8988T (cell line): ENCODE results near the gene CLCN4.

Experiments
- DNase-seq: peaks from one replicate; pipeline ENCODE4 v3.0.0; 2011

Gene CLCN4

DNA sequence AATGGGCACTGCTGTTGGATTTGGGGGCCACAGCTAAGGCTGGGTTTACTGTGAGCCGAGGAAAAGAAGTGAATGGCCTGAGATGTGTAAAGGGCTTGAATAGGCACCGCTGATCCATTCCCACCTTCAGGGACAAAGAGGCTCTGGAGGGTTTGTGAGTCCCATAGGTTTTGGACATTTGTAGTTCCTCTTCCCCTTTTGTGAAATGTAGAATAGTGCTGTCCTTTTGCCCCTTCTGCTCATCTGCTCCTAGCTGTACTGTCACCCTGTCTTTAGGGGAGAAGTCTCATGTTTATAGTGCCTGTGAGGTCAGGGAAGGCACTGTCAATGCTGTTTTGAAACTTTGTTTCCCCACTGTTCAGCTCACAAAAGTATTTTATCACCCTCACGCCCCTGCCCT lies 26.4 kb upstream of the CLCN4 start:
- no peak for DNase-seq

DNA sequence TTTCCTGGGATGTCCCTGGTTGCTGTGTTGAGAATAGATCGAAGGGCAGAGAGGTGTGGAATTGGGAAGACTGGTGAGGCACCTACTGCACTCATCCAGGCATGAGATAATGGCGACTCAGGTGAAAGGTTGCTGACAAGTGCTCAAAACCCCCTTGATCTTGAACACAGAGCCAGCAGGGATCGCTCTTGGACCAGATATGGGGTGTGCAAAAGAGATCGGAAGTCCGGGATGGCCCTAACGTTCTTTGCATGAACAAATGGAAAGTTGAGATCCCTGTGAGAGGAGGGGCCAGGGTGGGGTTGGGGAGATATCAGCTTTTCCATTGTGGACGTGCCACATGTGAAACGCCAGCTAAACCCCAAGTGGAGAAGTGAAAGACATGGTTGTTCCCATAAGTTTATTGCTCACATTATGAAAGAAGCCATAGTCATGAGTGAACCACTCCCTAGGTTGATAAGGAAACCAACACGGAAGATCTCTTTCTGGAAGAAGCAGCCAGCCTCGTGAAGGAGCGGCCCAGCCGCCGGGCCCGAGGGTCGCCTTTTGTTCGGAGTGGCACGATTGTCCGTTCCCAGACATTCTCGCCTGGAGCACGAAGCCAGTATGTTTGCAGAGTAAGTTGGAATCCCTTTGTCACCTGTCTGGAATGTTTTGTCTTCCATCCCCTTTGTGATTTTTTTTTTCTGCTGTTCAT lies 22.6 kb upstream of the CLCN4 start:
- no peak for DNase-seq

DNA sequence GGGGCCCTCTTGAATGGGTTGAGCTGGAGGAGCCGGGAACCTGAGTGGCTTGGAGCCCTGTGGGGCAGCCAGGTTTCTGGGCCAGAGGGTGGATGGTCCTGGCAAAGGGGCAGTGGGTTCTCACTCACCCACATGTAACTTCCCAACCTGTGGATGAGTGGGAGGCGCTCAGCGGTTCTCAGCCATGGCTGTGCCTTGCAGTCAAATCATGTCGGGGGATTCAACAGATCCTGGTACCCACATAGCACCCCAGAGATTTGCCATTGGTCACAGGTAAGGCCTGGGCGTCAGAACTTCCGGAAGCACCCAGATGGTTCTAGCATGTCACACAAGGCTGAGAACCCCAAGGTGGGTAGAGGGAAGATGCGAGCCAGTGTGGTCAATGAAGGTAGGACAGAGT lies 21.9 kb upstream of the CLCN4 start:
- no peak for DNase-seq

DNA sequence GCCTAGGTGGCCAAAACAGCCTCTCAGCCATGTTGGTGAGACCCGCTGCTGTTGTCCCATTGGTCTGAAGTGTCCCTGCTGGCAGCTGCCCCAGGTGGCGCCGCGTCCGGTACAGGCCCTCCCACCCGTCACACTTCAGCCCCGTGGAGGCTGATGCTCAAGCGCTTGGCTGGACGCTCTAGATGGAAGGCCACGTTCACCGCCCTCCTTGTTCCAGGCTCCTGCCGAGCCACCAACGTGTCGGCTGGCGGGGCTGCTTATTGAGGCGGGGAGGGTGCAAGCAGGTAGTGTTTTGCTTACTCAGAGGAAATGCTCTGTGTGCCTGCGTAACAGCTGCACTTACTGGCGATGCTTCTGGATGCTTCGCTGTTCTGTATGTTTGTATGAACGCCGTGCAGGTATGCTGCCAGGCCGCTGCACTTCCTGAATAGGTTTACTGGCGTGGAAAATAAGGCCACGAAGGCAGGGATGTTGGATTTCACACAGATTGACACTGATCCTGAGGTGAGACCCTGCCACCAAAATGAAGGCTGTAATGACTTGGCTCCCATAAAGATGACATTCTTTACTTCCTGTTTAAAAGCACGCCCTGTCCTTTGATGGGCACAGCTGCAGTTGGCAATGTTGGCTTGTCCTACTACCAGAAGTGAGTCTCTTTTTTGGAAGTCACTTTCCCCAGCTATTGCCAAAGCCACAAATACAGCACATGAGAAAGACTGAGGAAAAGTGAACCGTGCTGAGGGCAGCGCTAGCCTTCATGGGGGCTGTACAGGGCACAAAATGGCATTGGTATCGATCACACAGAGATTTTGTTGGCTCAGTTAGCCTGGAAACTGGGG lies 21.0 kb upstream of the CLCN4 start:
- DNase-seq: no peak

DNA sequence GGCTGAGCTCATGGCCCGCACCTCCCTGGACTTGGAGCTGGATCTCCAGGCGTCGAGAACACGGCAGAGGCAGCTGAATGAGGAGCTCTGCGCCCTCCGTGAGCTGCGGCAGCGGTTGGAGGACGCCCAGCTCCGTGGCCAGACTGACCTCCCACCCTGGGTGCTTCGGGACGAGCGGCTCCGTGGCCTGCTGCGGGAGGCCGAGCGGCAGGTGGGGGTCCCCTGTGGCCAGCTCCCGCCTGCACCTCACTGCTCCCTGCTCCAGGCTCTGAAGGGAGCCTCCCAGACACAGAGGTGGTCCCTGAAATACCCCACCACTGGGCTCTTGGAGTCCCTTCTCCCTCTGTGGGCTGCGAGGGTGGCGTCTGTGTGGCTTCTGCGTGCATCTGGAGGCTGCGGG lies 18.0 kb upstream of the CLCN4 start:
- DNase-seq: no peak

DNA sequence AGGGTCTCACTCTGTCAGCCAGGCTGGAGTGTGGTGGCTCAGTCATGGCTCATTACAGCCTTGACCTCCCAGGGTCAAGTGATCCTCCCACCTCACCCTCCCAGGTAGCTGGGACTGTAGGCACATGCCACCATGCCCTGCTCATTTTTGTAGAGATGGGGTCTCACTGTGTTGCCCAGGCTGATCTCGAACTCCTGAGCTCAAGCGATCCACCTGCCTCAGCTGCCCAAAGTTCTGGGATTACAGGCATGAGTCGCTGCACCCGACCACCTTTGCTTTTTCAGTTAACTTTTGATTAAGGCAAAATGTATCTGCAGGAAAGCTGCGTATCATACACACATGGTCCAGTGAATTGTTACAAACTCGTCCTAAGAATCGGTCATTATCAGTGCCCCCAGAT lies 16.5 kb upstream of the CLCN4 start:
- no peak for DNase-seq

DNA sequence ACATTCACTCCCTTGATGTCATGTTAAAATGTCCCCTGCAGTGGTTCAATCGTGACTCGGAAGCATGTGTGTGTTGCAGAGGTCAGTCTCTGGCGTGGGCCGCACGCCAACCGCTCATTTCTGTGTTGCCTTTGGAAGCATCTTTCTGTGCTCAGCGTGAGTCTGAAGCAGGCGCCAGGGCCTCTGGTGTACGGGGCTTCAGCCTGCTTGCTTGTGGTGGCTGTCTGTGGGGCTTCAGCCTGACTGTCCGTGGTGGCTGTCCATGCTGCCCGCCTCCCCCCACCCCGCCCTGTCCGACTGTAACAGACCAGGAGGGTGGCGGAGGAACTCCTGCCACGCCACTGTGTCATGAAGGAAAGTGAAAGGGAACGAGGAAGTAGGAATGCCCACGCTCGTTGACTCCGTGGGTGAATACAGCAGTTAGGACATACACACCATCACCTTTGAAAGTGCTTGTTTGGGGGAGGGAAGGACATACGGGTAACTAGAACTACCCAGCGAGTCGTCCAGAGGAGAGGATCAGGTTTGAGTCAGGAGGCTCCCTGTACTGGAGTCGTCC lies 14.7 kb upstream of the CLCN4 start:
- no peak for DNase-seq

DNA sequence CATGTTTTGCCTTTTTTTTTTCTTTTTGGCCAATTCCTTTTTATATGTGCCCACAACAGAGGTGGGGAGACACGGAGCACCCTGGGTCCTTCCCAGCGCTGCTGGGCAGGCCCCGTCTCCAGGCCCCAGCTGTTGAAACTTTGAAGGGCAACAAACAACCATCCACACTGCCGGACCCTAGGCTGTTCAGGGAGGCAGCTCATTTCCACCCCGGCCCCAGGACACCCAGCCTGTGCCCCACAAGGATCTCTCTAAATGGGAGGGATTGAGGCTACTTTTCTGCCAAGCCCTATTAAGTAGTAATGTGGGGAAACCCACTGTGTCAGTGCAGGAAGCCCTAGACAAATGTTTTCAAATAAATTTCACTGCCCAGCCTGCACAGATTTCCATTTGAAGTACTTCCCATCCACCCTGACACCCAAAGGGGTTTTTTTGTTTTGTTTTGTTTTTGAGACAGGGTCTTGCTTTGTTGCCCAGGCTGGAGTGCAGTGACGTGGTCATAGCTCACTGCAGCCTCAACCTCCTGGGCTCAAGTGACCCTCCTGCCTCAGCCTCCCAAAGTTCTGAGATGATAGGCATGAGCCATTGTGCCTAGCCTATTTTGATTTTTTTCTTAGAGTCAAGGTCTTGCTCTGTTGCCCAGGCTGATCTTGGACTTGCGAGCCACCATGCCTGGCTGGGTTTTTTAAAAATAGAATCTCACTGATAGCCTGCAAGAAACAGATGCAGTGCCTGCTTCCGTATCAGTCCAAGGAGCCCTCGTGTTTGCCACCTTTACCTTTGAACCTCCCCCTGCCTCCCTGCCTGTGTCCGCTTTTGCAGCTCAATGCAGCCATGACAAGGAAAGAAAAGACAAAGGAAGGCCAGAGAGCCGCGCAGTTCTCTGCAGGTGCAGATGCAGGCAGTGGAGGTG lies 13.4 kb upstream of the CLCN4 start:
- no peak for DNase-seq

DNA sequence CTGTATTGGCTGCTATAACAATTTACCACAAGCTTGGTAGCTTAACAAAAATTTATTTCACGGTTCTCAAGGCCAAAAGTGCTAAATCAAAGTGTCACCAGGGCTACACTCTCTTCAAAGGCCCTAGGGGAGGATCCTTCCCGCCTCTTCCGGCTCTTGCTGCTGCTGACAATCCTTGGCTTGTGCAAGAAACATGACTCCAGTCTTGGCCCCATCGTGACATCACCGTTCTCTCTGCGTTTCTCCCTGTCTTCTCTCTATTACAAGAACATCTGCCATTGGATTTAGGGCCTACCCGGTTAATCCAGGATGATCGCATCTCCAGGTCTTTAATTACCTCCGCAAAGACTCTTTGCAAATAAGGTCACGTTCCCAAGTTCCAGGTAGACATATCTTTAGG lies 10.4 kb upstream of the CLCN4 start:
- DNase-seq: no peak

DNA sequence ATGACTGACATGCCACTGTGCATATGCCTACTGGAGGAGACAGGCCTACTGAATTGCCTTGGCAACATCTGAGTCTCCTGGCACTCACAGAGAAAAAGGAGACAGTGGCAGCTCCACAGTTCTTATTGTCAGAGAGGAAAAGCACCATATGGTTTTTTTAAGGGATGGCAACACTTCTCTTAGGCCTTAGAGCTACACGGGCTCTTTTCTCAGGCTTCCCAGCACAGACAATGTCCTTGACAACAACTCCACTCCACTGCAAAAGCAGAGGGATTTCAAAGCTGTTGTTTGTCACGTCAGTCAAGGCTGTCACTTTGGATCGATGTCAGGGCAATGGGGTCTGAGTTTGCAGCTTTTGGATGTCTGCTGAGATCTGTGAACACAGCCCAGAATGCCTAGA lies 4.7 kb upstream of the CLCN4 start:
- no peak for DNase-seq

DNA sequence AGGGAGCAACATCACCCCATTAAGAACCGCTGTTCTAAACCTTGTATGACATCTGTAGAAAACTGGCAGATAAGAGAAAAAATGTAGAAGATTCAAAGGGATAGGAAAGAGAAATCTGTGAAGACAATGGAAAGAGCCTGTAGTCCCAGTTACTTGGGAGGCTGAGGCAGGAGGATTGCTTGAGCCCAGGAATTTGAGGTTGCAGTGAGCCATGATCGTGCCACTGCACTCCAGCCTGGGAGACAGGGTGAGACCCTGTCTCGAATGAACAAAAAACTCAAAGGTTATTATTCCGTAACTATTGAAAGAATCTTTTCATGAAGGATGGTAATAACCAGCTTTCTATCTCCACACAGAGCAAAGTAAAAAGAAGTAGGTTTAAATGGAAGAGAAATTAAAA lies 1.6 kb upstream of the CLCN4 start:
- DNase-seq: no peak

DNA sequence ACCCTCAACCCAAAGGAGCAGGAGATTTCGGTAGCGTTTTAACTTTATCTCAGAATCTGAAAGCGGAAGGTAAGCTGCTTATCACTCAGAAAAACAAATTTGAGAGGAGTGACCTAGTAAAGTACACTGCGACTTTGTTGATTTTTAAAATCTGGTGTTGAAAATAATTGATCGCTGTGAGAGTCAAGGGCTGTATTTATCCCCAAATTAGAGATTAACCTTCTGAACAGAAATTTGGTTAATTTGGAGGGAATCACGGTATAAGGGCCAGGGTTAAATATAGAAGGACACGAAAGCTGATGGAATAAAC lies 212 bp downstream of the CLCN4 start:
- DNase-seq: no peak

DNA sequence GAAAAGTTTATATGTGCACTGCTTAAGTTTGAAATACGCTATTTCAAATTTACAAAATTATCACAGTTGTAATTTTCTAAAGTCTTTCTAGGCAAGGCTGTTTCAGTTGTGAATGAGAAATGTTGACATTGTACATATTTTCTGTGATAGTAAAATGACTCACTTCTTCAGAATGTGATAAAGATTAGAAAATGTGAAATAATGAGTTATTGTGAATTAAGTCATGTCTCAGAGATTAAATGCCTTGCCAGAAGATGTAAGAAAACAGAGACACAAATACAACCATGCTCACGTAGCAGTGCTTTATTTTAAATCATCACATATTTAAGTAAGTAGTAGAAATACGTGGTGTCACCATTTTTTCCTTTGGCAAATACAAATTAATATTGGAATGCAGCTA lies 768 bp downstream of the CLCN4 start:
- no peak for DNase-seq

DNA sequence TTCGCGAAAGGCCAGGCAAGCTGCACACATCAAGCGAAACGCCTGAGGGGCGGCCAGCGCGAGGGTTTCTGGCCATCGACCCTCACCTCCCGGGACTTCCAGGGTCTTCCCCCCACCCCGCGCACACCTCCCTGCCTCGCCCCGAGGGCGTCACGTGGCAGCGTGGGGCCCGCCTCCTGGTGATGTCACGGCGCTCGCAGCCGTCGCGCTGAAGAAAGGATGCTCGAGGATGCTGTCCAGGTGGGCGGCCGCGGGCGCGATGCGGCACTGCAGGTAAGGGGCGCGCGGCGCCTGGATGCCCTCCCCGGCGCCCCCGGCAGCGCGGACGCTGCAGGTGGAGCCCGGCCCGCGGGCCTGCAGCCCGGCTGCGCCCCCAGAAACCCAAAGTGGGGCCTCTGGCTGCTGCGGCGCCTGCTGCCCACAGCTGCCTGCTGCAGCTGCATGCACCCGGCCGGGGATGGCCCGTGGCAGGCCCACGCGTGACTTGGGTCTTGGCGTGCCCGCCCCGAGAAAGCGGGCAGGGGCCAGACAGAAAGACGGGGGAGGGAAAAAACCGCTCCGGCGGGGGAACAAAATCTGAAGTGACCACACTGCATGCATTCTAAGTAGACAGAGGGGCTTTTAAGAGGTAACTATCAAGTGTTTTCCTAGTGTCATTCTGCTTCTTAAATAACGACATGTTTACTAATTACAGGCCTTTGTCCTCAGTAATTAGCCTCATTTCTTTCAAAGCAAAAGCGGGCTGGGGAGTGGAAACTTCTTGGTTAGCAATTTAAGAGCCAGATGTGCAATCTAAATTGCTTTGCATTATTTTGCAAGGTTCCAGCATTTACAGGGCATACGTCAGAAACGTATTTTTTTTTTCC lies 1.7 kb downstream of the CLCN4 start:
- DNase-seq: no peak

DNA sequence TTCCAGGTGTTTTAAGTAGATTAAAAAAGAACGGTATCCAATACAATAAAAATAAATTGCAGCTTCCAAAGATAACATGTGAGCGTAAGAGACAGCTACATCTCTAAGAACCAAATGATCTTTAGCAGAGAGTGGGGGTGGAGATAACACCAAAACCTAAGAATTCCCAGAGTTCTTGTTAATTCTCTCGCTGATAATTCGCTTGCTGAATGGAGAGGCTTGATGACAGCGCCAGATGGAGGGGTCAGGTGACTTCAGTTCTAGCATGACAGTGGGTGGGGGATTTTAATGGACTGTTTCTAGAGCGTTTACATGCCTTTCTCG lies 2.3 kb downstream of the CLCN4 start:
- DNase-seq: no peak

DNA sequence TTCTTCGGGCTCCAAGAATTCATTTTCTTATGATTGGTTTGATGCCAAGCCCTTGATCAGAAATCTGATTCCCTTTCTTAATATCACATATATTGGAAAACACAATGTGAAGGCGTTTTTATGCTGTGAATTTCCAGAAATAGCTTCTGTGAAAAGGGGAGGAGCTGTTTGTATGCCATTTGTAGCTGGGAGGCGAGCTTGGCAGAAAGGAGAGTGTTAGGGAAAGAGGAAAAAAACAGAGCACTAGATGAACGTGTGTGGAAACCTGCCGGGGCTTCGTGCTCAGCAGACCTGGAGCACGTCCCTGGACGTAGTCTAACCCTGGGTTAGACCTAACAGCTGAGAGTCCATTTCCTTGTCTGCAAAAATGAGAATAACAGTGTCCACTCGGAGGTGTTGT lies 3.4 kb downstream of the CLCN4 start:
- DNase-seq: no peak

DNA sequence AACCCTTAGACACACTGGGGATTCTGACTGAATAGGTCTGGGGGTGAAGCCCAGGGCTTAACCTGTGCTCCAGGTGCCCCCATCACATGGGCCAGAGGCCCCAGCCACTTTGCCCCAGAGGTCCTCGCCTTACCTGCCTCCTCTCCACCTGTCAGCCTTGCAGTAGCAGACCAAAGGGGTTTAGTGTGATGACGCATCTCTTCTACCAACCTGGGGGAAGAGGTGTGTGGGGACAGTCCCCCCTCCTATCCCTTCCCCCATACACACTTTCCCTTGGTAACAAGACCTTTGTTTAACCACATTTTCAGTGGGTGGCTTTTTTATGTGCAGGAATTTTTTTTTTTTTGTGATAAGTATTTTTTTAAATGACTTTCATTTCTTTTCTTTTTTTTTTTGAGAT lies 6.3 kb downstream of the CLCN4 start:
- no peak for DNase-seq

DNA sequence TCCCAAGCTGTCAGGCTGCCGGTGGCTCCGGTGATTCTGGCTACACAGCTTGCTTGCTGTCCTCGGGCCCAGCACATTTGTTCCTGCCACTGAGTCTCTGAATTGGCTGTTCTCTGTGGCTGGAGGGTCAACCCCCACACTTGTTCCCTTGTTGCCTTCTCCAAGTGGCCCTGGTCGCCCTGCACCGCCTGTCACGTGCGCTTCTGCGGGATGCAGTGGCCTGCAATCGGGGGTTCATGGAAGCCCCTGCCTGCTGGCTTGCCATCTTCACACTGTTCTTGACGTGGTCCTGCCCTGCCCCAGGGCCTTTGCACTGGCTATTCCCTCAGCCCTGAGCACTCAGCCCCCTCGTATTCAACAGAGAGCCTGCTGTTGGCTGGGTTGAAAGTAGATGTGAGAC lies 8.1 kb downstream of the CLCN4 start:
- DNase-seq: no peak

DNA sequence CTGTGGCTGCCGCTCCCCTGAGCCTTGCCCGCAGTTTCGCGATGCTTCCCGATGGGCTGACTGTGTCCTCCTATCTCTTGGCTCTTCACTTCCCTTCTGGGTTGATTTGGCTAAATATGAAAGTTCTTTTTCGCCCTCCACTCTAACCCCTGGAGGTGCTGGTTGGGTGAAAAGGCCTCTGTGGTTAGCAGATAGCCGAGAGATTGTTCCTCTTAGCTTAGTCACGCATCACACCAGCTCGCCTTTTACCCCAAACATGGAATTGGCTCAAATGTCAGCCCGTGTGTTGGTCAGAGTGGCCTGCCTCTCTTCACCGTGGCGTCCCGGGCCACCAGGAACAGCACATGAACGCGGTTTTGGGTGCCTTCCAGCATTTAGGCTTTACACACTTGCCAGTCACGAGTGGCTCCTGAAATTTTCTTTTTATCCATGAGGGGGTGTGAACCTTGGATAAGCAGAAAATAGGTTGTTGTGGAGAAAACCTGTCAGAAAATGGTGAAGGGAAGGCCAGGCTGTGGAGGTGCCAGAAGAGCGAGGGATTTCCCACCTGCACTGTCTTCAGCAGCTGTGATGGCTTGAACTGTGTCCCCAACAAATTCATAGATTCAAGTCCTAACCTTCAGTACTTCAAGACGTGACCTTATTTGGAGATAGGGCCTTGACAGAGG lies 8.9 kb downstream of the CLCN4 start:
- DNase-seq: no peak

DNA sequence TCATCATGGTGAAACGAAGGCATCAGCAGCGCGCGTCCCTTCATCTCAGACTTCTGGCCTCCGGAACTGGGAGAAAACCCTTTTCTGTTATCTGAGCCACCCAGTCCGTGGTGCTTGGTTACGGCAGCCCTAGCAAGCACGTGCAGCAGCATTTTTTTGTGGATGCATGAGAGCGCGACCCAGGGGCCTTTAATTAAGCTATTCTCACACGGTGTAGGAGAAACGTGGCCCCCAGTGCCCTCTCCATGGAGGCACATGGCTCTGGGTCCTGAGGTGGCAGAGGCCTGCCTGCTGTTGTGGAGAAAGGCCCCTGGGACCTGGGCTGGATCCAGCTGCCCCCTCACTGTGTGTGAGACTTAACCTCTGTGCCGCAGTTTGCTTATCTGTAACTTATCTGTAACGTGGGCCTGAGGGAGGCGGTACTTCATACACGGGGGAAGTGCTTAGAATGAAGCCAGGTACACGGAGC lies 9.5 kb downstream of the CLCN4 start:
- no peak for DNase-seq

DNA sequence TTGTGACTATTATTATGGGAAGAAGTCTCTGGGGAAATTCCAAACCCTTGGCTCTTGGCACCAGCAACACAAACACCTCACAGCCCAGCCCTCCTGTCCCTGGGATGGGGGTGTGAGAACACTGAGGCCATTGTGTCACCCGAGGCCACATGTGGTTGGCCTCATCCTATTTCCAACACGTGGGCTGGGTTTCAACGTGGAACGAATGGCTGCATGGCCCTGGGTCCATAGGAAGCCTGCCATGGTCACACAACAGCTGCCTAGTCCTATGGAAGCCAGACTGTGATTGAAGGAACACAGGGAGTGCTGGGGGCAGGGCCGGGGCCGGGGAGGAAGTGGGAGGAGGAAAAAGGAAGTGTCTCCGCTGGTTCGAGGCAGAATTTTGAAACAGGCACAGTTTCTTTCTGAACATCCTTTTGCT lies 10.0 kb downstream of the CLCN4 start:
- no peak for DNase-seq

DNA sequence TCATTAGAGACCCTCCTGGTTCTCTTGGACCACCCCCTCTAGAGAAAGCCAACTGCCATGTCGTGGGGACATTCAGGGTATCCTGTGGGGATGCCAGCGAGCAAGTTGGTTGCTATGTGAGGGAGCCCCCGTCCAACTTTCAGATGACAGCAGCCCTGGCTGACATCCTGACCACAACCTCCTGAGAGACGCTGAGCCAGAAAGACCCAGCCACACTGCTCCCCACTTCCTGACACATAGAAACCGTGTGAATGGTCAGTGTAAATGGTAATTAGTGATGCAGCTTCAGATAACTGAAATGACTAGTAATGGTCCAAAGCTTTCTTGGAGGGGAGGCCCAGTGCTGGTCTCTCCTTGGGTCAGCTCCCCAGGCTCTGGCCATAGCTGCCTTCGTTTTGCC lies 10.8 kb downstream of the CLCN4 start:
- DNase-seq: no peak
